GM19099 (cell line): ENCODE measurements around the gene GHDC.

Source experiments
- POLR2A ChIP-seq: IDR thresholded peaks from 3 replicates; pipeline ENCODE4 v1.6.1; 2011; ENCODE audit warnings: low read depth; ENCODE audit not compliant: insufficient read length; ENCODE audit errors: extremely low read depth

GHDC gene

GRCh38 chr17:42210046-42210445 is 15.8 kb upstream of the GHDC start:
- no peak for TF ChIP-seq POLR2A

- TF ChIP-seq POLR2A: no peak
These were observed 9.1 kb upstream of the GHDC start for GRCh38 chr17:42203354-42203753.

DNA sequence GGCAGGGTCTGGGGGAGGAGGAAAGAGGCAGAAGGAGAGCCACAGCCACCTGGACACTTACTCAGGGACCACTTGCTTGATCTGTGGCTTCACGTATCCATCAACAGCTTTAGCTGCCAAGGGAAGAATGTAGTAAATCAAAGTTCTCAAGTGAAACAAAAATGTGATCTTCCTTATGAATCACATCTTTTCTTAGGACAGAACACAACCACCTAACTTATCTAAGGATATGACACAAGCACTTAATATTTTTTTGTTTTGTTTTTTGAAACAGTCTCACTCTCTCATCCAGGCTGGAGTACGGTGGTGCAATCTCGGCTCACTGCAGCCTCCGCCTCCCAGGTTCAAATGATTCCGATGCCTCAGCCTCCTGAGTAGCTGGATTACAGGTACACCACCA is 8.4 kb upstream of the GHDC start:
- TF ChIP-seq POLR2A: no peak

GRCh38 chr17:42202159-42202558 is 7.9 kb upstream of the GHDC start:
- TF ChIP-seq POLR2A: no peak

DNA sequence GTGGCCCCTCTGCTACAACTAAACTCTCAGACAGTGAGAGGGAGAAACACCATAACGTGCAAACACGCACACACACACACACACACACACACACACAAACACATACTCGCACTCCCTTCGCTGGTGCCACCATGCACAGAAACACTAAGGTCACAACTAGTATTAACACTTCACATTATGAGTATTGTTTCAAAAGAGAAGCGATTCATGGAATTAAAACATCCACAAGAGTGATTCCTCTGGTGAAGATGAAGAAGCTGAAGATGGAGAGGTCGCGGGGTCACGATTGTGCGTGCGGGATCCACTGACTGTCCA is 7.1 kb upstream of the GHDC start:
- no peak for TF ChIP-seq POLR2A

- no peak for TF ChIP-seq POLR2A
These were observed 6.6 kb upstream of the GHDC start for GRCh38 chr17:42200706-42201457.

DNA sequence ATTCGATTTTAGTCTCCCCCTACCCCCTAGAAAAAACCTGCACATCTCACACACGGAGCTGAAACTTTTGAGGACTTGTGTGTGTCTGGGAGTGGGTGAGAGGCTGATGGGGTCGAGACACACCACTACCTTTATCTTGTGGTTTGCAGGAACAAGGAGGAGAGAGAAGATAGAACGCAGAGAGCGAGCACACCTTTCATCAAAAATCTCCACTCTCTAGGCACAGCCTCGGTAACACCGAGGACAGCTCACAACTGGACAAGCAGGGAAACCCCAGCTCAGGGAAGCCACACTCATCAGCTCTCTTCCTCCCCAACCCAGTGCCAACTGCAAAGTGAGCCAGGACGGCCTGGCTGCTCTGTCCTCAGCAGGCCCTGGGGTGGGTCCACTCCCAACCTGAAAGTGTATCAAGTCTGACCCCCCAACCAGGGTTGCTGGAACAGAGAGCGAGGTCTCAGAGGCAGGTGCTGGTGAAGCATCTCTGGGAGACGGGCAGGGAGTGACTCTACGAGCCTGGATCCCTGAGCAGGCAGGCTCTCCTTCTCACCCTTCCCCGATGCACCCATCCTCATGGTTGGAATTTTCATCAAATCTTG is 5.2 kb upstream of the GHDC start:
- TF ChIP-seq POLR2A: no peak

DNA sequence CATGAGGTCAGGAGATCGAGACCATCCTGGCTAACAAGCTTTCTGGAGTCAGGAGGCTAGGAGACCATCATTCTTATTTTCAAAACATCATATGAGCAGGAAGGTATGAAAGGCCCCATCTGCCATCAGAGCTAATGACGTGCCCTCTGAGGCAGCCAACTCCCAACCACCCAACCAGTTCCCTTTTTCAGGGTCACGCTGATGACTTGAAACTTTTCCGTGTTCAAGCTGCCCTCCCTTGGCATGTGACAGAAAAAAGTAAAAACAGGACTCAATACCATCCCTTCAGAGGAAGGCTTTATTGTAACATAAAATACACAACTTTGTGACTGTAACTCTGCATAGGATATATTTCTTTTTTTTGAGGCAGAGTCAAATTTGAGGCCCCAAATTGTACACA is 4.6 kb upstream of the GHDC start:
- TF ChIP-seq POLR2A: no peak

DNA sequence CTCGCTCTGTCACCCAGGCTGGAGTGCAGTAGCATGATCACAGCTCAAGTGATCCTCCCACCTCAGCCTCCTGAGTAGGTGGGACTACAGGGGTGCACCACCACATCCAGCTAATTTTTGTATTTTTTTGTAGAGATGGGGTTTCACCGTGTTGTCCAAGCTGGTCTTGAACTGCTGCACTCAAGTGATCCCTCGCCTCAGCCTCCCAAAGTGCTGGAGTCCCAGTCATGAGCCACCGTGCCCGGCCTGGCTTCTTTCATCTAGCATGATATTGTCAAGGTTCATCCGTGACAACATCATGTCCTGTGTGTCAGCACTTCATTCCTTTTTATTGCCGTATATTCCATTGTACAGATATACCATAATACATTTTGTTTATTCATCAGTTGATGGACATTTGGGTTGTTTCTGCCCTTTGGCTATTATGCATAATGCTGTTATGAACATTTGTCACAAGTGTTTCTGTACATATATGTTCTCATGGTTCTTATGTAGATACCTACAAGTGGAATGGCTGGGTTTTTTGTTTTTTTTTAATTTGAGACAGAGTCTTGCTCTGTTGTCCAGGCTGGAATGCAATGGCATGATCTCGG is 3.4 kb upstream of the GHDC start:
- TF ChIP-seq POLR2A: no peak

GRCh38 chr17:42193216-42193968 is 902 bp downstream of the GHDC start:
- no peak for TF ChIP-seq POLR2A

- TF ChIP-seq POLR2A: no peak
These were observed 1.8 kb downstream of the GHDC start for GRCh38 chr17:42192189-42193126.

DNA sequence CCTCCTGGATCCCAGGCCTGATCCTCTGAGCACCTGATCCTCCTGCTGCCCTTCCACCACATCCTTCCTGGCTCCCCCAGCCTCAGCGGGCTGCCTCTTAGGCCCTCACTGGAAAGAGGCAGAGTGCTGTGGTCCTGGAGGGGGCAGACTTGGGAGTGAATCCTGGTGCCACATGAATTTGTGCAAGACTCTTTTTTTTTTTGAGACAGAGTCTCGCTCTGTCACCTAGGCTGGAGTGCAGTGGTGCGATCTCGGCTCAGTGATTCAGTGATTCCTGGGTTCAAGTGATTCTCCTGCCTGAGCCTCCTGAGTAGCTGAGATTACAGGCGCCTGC is 3.1 kb downstream of the GHDC start:
- TF ChIP-seq POLR2A: no peak

- no peak for TF ChIP-seq POLR2A
These were observed 3.6 kb downstream of the GHDC start for GRCh38 chr17:42190491-42191274.

DNA sequence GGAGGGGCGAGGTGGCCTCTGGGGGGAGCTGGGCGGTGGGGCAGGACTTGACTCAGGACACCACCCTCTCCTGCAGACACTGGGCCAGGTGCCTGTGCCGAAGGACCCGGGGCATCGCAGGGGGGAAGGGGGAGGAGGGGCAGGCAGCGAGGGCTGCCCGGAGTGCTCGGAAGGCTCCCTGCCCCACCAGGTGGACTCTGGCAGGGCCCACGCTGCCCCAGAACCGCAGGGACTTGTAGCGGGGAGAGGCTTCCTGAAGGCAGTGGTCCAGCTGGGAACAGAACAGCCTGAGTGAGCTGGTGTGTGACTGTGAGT is 4.7 kb downstream of the GHDC start:
- no peak for TF ChIP-seq POLR2A
